Spleen (tissue), 7 donors: ENCODE data around the gene KIF16B.

Source experiments
- POLR2A ChIP-seq, 3 donors: fragments of 450-650 bp; IDR thresholded peaks; one replicate each; pipeline ENCODE4 v1.5.1; 2017; ENCODE audit warnings: antibody characterized with exemption in 3 of 3, mild to moderate bottlenecking in 1 of 3
- POLR2AphosphoS5 ChIP-seq, 3 donors: sonication (generic); formaldehyde crosslinking; IDR thresholded peaks; one replicate each; pipeline ENCODE4 v1.5.1; 2017; ENCODE audit warnings: antibody characterized with exemption in 3 of 3
- TF ChIP-seq, protein P1 (sequence below), 11 experiments: fragments of 200-600 bp in 7 of 11; fragments of 450-650 bp in 4 of 11; sonication (generic) in 4 of 11; IDR thresholded peaks in 8 of 11; conservative IDR thresholded peaks in 3 of 11; 1 replicate in 7 of 11; 2 replicates in 4 of 11; pipeline versions ENCODE4 v1.4.0 to v1.8.0; 2016 to 2021; ENCODE audit warnings: antibody characterized with exemption in 11 of 11, inconsistent platforms in 4 of 11, mild to moderate bottlenecking in 1 of 11
- donor health status: DM: no; HTN: no; CAD: no; lungs with moderate emphysema.
- donor health status: DM: no; HTN: no; CAD: no.
- donor health status: DM: no; HTN: no; CAD: no.

DNA sequence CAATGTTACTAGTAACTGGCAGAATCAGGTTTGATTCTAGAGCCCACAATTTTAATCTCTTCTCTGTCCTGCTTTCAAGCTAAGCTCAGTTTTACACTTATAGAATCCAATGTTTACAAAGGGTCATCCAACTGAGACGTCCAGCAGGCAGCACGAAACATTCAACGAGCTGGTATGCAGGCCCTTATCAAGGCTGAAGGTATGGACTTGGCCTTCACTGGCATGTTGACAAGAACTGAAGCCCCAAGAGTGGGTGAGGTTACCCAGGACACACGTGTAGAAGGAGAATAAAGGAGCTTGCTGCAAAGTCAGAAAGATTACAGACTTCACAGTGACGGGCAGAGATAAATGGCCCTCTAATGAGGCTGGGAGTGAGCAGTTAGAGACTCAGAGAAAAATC is 187.4 kb downstream of the KIF16B start:
- TF ChIP-seq, protein P1, sequence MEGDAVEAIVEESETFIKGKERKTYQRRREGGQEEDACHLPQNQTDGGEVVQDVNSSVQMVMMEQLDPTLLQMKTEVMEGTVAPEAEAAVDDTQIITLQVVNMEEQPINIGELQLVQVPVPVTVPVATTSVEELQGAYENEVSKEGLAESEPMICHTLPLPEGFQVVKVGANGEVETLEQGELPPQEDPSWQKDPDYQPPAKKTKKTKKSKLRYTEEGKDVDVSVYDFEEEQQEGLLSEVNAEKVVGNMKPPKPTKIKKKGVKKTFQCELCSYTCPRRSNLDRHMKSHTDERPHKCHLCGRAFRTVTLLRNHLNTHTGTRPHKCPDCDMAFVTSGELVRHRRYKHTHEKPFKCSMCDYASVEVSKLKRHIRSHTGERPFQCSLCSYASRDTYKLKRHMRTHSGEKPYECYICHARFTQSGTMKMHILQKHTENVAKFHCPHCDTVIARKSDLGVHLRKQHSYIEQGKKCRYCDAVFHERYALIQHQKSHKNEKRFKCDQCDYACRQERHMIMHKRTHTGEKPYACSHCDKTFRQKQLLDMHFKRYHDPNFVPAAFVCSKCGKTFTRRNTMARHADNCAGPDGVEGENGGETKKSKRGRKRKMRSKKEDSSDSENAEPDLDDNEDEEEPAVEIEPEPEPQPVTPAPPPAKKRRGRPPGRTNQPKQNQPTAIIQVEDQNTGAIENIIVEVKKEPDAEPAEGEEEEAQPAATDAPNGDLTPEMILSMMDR (IDR thresholded peaks at IDR 0.05 in 8 of 11, conservative IDR thresholded peaks at IDR 0.05 in 3 of 11): no peak
- no peak for TF ChIP-seq POLR2A (IDR thresholded peaks at IDR 0.05)
- no peak for TF ChIP-seq POLR2AphosphoS5 (IDR thresholded peaks at IDR 0.05)
